ENCODE results near the gene ING3.

GRCh38 chr7:121011401-121011800, 60.8 kb downstream of the ING3 start:
- TF ChIP-seq CTCF (IDR thresholded peaks at IDR 0.05) (no peak), POLR2AphosphoS5 (IDR thresholded peaks at IDR 0.05; ENCODE audit: low read depth, low read length) (no peak), SIN3A (IDR thresholded peaks at IDR 0.05; ENCODE audit: borderline replicate concordance, insufficient read depth, low read depth, low read length) (no peak)

All from Panc1 (cell line).